ENCODE data around the gene INSYN2B. TPM values are rescaled to one million over a fixed set of nuclear protein-coding genes. Genes with fewer than 3 reads are reported as not detected.

Gene INSYN2B
- total and polyA plus RNA-seq, 2 experiments from 2014 or later = not detected

- Histone ChIP-seq H3K27ac (ENCODE audit: low read depth) (no peak overlapping the region), H3K9me2 (ENCODE audit: insufficient read depth) (0 out of 2 replicates have a peak, but pooled peaks cover 4% of the 10 kb centered on the region), H3K27me3 (ENCODE audit: insufficient read depth) (no peaks in the 10 kb centered on the region), H4K20me1 (replicated peaks; ENCODE audit: insufficient read depth) (no peaks in the 10 kb centered on the region), H3K4me2 (no peak overlapping the region), H3K4me3 (no peak overlapping the region), H2AFZ (no peak overlapping the region), H3K4me1 (ENCODE audit: insufficient read depth) (no peaks in the 10 kb centered on the region), H3K79me2 (replicated peaks; ENCODE audit: insufficient read depth) (no peaks in the 10 kb centered on the region), H3K36me3 (ENCODE audit: insufficient read depth) (no peaks in the 10 kb centered on the region), H3F3A (replicated peaks; ENCODE audit: low read depth) (no peaks in the 10 kb centered on the region)
- Mint-ChIP-seq H3K4me3 (no peak overlapping the region), H3K27ac (no peak overlapping the region), H3K27me3 (ENCODE audit: insufficient read depth, low read depth, poor library complexity) (peaks cover 1% of the 10 kb centered on the region), H3K9me3 (peaks cover 29% of the 10 kb centered on the region), H3K36me3 (ENCODE audit: low read depth) (peaks cover 16% of the 10 kb centered on the region), H3K4me1 (no peaks in the 10 kb centered on the region)
- no peak for DNase-seq (ENCODE audit: low spot score)
- no peak for ATAC-seq
- TF ChIP-seq JUNB (IDR thresholded peaks at IDR 0.05; ENCODE audit: unreplicated experiment) = no peak
- TF ChIP-seq ZNF331 (CRISPR knock-in tag; IDR thresholded peaks at IDR 0.05; ENCODE audit: low read depth) = no peak
- TF ChIP-seq CTCF (conservative IDR thresholded peaks at IDR 0.05; ENCODE audit: low read depth in 2 of 2) = no peak
- TF ChIP-seq CREB1 (CRISPR knock-in tag; IDR thresholded peaks at IDR 0.05; ENCODE audit: low read depth) = no peak
- no peak for TF ChIP-seq EZH2 (IDR thresholded peaks at IDR 0.05; ENCODE audit: low read depth, unreplicated experiment)
- TF ChIP-seq ZNF114 (CRISPR knock-in tag; IDR thresholded peaks at IDR 0.05) = no peak
- no peak for TF ChIP-seq REST (IDR thresholded peaks at IDR 0.05; ENCODE audit: unreplicated experiment)
- no peak for TF ChIP-seq EZH2phosphoT487 (IDR thresholded peaks at IDR 0.05; ENCODE audit: unreplicated experiment)
- TF ChIP-seq STAT1 (IDR thresholded peaks at IDR 0.05; ENCODE audit: unreplicated experiment) = no peak
- TF ChIP-seq ETS1 (IDR thresholded peaks at IDR 0.05) = no peak
- no peak for TF ChIP-seq NANOG (IDR thresholded peaks at IDR 0.05; ENCODE audit: borderline replicate concordance)
- no peak for TF ChIP-seq POLR2AphosphoS5 (IDR thresholded peaks at IDR 0.05; ENCODE audit: low read depth)
- no peak for TF ChIP-seq ZNF462 (CRISPR knock-in tag; IDR thresholded peaks at IDR 0.05)
Observed at GRCh38 chr5:169851321-169851850, 128.9 kb downstream of the INSYN2B start.
